Endothelial cell of umbilical vein (primary cell): ENCODE measurements around the gene FANCI. TPM values are rescaled to one million over a fixed set of nuclear protein-coding genes. Genes with fewer than 3 reads are reported as not detected.

Experiments used
- BruUV-seq: library from RNA; stranded (reverse); fragments of 400-500 nt; replicated peaks from 2 replicates; lab custom pipeline; 2021; lab: Mats Ljungman, UMichigan
- CTCF ChIA-PET: fragments of 300-600, 350-600 bp; sonication (Branson Sonifier 250); formaldehyde crosslinking; loops from one replicate; lab custom pipeline; 2021; ENCODE audit warnings: antibody characterized with exemption, inconsistent platforms; lab: Charles Lee
- POLR2A ChIA-PET: fragments of 300-600, 350-600 bp; sonication (Branson Sonifier 250); formaldehyde crosslinking; loops from one replicate; lab custom pipeline; 2021; ENCODE audit warnings: antibody characterized with exemption, inconsistent platforms; lab: Charles Lee
- DNase-seq: peaks from one replicate; pipeline ENCODE4 v3.0.0-alpha.2; 2011; ENCODE audit warnings: low read depth, low spot score
- FAIRE-seq: peaks from 2 replicates; lab custom pipeline; 2011; peaks lifted over from hg19 to GRCh38; lab: Jason Lieb, UNC
- H2AFZ ChIP-seq: 2 replicates; pipeline ENCODE4 v1.6.0; 2012; ENCODE audit warnings: low read depth, low read length, control low read depth, inconsistent platforms
- H3K27ac ChIP-seq: 2 replicates; pipeline ENCODE4 v1.5.1; 2011; ENCODE audit warnings: low read depth, mild to moderate bottlenecking, control low read depth, low read length, moderate library complexity; ENCODE audit not compliant: insufficient read depth
- H3K27me3 ChIP-seq, 2 experiments: 2 replicates each; pipeline versions ENCODE4 v1.6.0 to v1.6.1; 2011; ENCODE audit warnings: low read length in 2 of 2, mixed read lengths in 1 of 2; ENCODE audit not compliant: control insufficient read depth in 2 of 2, insufficient read depth in 2 of 2
- H3K36me3 ChIP-seq, 2 experiments: 2 replicates in 1 of 2; 3 replicates in 1 of 2; pipeline ENCODE4 v1.5.1; 2011; ENCODE audit warnings: low read length in 2 of 2, mild to moderate bottlenecking in 1 of 2, moderate library complexity in 1 of 2; ENCODE audit not compliant: control insufficient read depth in 2 of 2, insufficient read depth in 2 of 2; ENCODE audit errors: extremely low read depth in 1 of 2
- H3K4me1 ChIP-seq: 3 replicates; pipeline ENCODE4 v1.5.1; 2011; ENCODE audit warnings: mild to moderate bottlenecking, low read length; ENCODE audit not compliant: control insufficient read depth, insufficient read depth; ENCODE audit errors: extremely low read depth
- H3K4me2 ChIP-seq: 2 replicates; pipeline ENCODE4 v1.6.1; 2011; ENCODE audit warnings: low read length, control low read depth, mixed read lengths; ENCODE audit not compliant: insufficient read depth
- H3K4me3 ChIP-seq, 3 experiments: fragments of 200-600 bp in 1 of 3; sonication (generic), shearing (Covaris generic) in 1 of 3; replicated peaks in 1 of 3; 2 replicates each; pipeline ENCODE4 v1.5.1; 2011 to 2016; ENCODE audit warnings: control low read depth in 3 of 3, low read length in 3 of 3, mild to moderate bottlenecking in 2 of 3, inconsistent platforms in 1 of 3, low read depth in 1 of 3, moderate library complexity in 1 of 3; ENCODE audit not compliant: insufficient read depth in 1 of 3
- H3K79me2 ChIP-seq: 2 replicates; pipeline ENCODE4 v1.6.0; 2012; ENCODE audit warnings: low read length, inconsistent platforms; ENCODE audit not compliant: control insufficient read depth, insufficient read depth
- H3K9ac ChIP-seq: replicated peaks from 2 replicates; pipeline ENCODE3; 2011; ENCODE audit warnings: low read length, control low read depth; ENCODE audit not compliant: insufficient read depth; ENCODE audit errors: extremely low read depth
- H3K9me1 ChIP-seq: replicated peaks from 3 replicates; pipeline ENCODE4 v1.6.0; 2011; ENCODE audit warnings: mild to moderate bottlenecking, low read length; ENCODE audit not compliant: control insufficient read depth, insufficient read depth; ENCODE audit errors: extremely low read depth
- H3K9me3 ChIP-seq: replicated peaks from 2 replicates; pipeline ENCODE4 v1.5.1; 2012; ENCODE audit warnings: low read length, inconsistent platforms; ENCODE audit not compliant: control insufficient read depth, insufficient read depth
- H4K20me1 ChIP-seq: replicated peaks from 2 replicates; pipeline ENCODE3; 2011; ENCODE audit warnings: mild to moderate bottlenecking, low read length; ENCODE audit not compliant: control insufficient read depth, insufficient read depth; ENCODE audit errors: extremely low read depth
- EZH2 ChIP-seq: IDR thresholded peaks from 2 replicates; pipeline ENCODE4 v1.6.1; 2012; ENCODE audit warnings: borderline replicate concordance, low read depth, mild to moderate bottlenecking, moderate library complexity, low read length, inconsistent platforms; ENCODE audit not compliant: severe bottlenecking
- FOS ChIP-seq: IDR thresholded peaks from 2 replicates; pipeline ENCODE4 v1.6.1; 2011; ENCODE audit warnings: mild to moderate bottlenecking, low read length, moderate library complexity, borderline replicate concordance; ENCODE audit not compliant: insufficient read depth
- GATA2 ChIP-seq: IDR thresholded peaks from 2 replicates; pipeline ENCODE4 v1.7.0; 2011; ENCODE audit warnings: low read depth, mild to moderate bottlenecking, moderate library complexity, mixed read lengths, low read length; ENCODE audit not compliant: insufficient read length, insufficient read depth
- JUN ChIP-seq: IDR thresholded peaks from 2 replicates; pipeline ENCODE4 v1.6.1; 2011; ENCODE audit warnings: borderline replicate concordance, low read depth; ENCODE audit not compliant: insufficient read length, insufficient read depth
- MYC ChIP-seq: IDR thresholded peaks from one replicate; pipeline ENCODE4 v1.6.1; 2011; ENCODE audit warnings: mild to moderate bottlenecking, low read depth, low read length
- POLR2A ChIP-seq: IDR thresholded peaks from 2 replicates; pipeline ENCODE4 v1.6.1; 2012; ENCODE audit warnings: low read depth, mild to moderate bottlenecking, control low read depth, low read length
- POLR2AphosphoS5 ChIP-seq: IDR thresholded peaks from 2 replicates; pipeline ENCODE4 v1.6.1; 2012; ENCODE audit warnings: low read depth, mild to moderate bottlenecking, control low read depth, low read length, moderate library complexity; ENCODE audit not compliant: insufficient read depth
- dilution Hi-C: fragments of 300-500 bp; cut with MboI; formaldehyde crosslinking; loops from one replicate; pipeline ENCODE4 v1.15.0; 2019; ENCODE audit warnings: low sequenced_read_pairs; ENCODE audit not compliant: extremely low pct_ligation_motif_present
- intact Hi-C: fragments of 100-400 bp; cut with micrococcal nuclease; formaldehyde crosslinking; loops from one replicate; pipeline ENCODE4 v1.10.0; 2022
- polyA plus RNA-seq, 4 experiments: library from polyadenylated mRNA; depleted of rRNA in 3 of 4; stranded (reverse) in 3 of 4; unstranded in 1 of 4; fragments of >200 nt; gene quantifications; 2 replicates each; pipeline versions ENCODE4 v1.2.1 to v1.2.3, GENCODE V29; 2011 to 2012; ENCODE audit warnings: missing spikeins in 1 of 4
- total RNA-seq: library from RNA; stranded (reverse); gene quantifications from 2 replicates; pipeline ENCODE4 v1.2.3, GENCODE V29; 2021
- TF ChIP-seq, protein P1 (sequence below), 2 donors: IDR thresholded peaks; 1 replicate in 1 of 2; 2 replicates in 1 of 2; pipeline ENCODE4 v1.5.1; 2011; ENCODE audit warnings: low read length in 2 of 2, mild to moderate bottlenecking in 2 of 2, moderate library complexity in 2 of 2, control low read depth in 1 of 2, inconsistent platforms in 1 of 2, low read depth in 1 of 2; ENCODE audit not compliant: insufficient read depth in 1 of 2; ENCODE audit errors: extremely low read depth in 1 of 2
- TF ChIP-seq, protein P2 (sequence below): IDR thresholded peaks from 2 replicates; pipeline ENCODE4 v1.6.1; 2011; ENCODE audit not compliant: insufficient read depth, insufficient read length

Gene FANCI
- total and polyA plus RNA-seq, 2 donors (not counting 3 experiments of a cell fraction or from before 2014, with no cell fraction given): 10.8 to 74.7 TPM

DNA sequence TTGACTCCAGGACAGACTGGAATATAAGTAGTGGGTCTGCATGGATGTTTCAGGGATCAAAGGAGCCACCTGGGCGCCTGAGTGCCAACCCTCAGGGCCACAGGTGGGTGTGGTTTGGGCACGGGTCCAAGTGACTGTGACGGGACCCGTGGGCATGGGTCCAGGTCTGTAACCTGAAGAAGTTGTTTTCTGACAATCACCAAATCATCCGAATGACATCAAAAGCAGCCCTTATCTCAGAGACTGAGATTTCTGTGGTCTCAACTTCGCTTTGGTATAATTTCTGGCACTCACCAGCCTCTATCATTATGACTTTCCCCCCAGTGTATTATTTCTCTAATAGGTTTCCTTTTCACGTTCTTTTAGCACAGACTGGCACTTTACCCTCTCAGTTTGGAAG, 46.8 kb upstream of the FANCI start:
- FAIRE-seq (no peak), DNase-seq (no peak)
- Histone ChIP-seq H3K9me1 (no peaks in the 10 kb centered on the region), H3K9ac (no peak overlapping the region), H3K79me2 (no peaks in the 10 kb centered on the region), H4K20me1 (no peaks in the 10 kb centered on the region), H3K36me3 (no peaks in the 10 kb centered on the region), H2AFZ (no peak overlapping the region), H3K4me2 (no peak overlapping the region), H3K4me3 (no peak overlapping the region), H3K27ac (no peak overlapping the region), H3K9me3 (no peaks in the 10 kb centered on the region), H3K27me3 (no peaks in the 10 kb centered on the region), H3K4me1 (peaks cover 16% of the 10 kb centered on the region)
- CTCF ChIA-PET: interaction anchor here (1.2 to 7.3 kb wide), 2 partner anchors 9 to 19 kb away, joined by 5 to 80 read pairs; no protein-coding TSS in a partner anchor
- dilution Hi-C loops: no loop called here
- TF ChIP-seq POLR2AphosphoS5: no peak
- no peak for TF ChIP-seq GATA2
- no peak for TF ChIP-seq EZH2
- no peak for TF ChIP-seq FOS
- TF ChIP-seq POLR2A: no peak
- TF ChIP-seq, protein P1, sequence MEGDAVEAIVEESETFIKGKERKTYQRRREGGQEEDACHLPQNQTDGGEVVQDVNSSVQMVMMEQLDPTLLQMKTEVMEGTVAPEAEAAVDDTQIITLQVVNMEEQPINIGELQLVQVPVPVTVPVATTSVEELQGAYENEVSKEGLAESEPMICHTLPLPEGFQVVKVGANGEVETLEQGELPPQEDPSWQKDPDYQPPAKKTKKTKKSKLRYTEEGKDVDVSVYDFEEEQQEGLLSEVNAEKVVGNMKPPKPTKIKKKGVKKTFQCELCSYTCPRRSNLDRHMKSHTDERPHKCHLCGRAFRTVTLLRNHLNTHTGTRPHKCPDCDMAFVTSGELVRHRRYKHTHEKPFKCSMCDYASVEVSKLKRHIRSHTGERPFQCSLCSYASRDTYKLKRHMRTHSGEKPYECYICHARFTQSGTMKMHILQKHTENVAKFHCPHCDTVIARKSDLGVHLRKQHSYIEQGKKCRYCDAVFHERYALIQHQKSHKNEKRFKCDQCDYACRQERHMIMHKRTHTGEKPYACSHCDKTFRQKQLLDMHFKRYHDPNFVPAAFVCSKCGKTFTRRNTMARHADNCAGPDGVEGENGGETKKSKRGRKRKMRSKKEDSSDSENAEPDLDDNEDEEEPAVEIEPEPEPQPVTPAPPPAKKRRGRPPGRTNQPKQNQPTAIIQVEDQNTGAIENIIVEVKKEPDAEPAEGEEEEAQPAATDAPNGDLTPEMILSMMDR (IDR thresholded peaks at IDR 0.05; ENCODE audit: extremely low read depth in 1 of 2, insufficient read depth in 1 of 2, low read depth in 1 of 2, low read length in 2 of 2): no peak
- TF ChIP-seq, protein P2, sequence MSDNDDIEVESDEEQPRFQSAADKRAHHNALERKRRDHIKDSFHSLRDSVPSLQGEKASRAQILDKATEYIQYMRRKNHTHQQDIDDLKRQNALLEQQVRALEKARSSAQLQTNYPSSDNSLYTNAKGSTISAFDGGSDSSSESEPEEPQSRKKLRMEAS: no peak
- no peak for TF ChIP-seq MYC
- no peak for TF ChIP-seq JUN
- intact Hi-C loops: no loop called here
- no TSS peak for BruUV-seq
- POLR2A ChIA-PET: no interaction called here
